OCI-LY1 (cell line): ENCODE data around the gene RPS14.

Experiments used
- H2AFZ ChIP-seq: fragments of 200-600 bp; sonication (generic), shearing (Covaris generic); 2 replicates; pipeline ENCODE4 v1.6.0; 2014; ENCODE audit warnings: antibody characterized with exemption, mild to moderate bottlenecking, low read length
- H3F3A ChIP-seq: fragments of 200-600 bp; sonication (generic), shearing (Covaris generic); 2 replicates; pipeline ENCODE4 v1.6.0; 2014; ENCODE audit warnings: mild to moderate bottlenecking, antibody characterized with exemption, low read length, moderate library complexity; ENCODE audit not compliant: insufficient read depth
- H3K27ac ChIP-seq: fragments of 200-600 bp; sonication (generic); 2 replicates; pipeline ENCODE4 v1.5.1; 2014; ENCODE audit warnings: low read length, mixed run types, mild to moderate bottlenecking, low read depth; ENCODE audit not compliant: poor library complexity, severe bottlenecking
- H3K27me3 ChIP-seq: fragments of 200-600 bp; sonication (generic); 2 replicates; pipeline ENCODE4 v1.6.0; 2014; ENCODE audit warnings: antibody characterized with exemption, mild to moderate bottlenecking, low read length, moderate library complexity; ENCODE audit not compliant: insufficient read depth
- H3K36me3 ChIP-seq: fragments of 200-600 bp; sonication (generic); 2 replicates; pipeline ENCODE4 v1.6.1; 2014; ENCODE audit warnings: mild to moderate bottlenecking, antibody characterized with exemption, low read length, moderate library complexity, mixed read lengths; ENCODE audit not compliant: insufficient read depth
- H3K4me1 ChIP-seq: fragments of 200-600 bp; sonication (generic); 2 replicates; pipeline ENCODE4 v1.5.1; 2014; ENCODE audit warnings: mild to moderate bottlenecking, low read length, moderate library complexity; ENCODE audit not compliant: insufficient read depth, severe bottlenecking
- H3K4me2 ChIP-seq: fragments of 200-600 bp; sonication (generic), shearing (Covaris generic); 2 replicates; pipeline ENCODE4 v1.6.1; 2014; ENCODE audit warnings: low read length
- H3K4me3 ChIP-seq: fragments of 200-600 bp; sonication (generic); 2 replicates; pipeline ENCODE4 v1.5.1; 2014; ENCODE audit warnings: low read length, low read depth, mild to moderate bottlenecking, mixed read lengths; ENCODE audit not compliant: poor library complexity, severe bottlenecking
- H3K79me2 ChIP-seq: fragments of 200-600 bp; shearing (Covaris generic); 2 replicates; pipeline ENCODE4 v1.6.1; 2016; ENCODE audit warnings: mixed run types, low read length, mixed read lengths; ENCODE audit not compliant: insufficient read depth
- H3K9ac ChIP-seq: fragments of 200-600 bp; sonication (generic), shearing (Covaris generic); 2 replicates; pipeline ENCODE4 v1.6.1; 2014; ENCODE audit warnings: mild to moderate bottlenecking, low read length, mixed read lengths
- H3K9me2 ChIP-seq: fragments of 200-600 bp; sonication (generic), shearing (Covaris generic); 2 replicates; pipeline ENCODE4 v1.6.1; 2014; ENCODE audit warnings: low read depth, mild to moderate bottlenecking, low read length, mixed read lengths
- H3K9me3 ChIP-seq: fragments of 200-600 bp; shearing (Covaris generic); 2 replicates; pipeline ENCODE4 v1.6.1; 2014; ENCODE audit warnings: low read length, mixed read lengths
- H4K20me1 ChIP-seq: fragments of 200-600 bp; sonication (generic), shearing (Covaris generic); 2 replicates; pipeline ENCODE4 v1.6.0; 2016; ENCODE audit warnings: mild to moderate bottlenecking, low read length; ENCODE audit not compliant: insufficient read depth
- EZH2 ChIP-seq: fragments of 200-600 bp; sonication (generic), shearing (Covaris generic); IDR thresholded peaks from 2 replicates; pipeline ENCODE4 v1.8.0; 2017; ENCODE audit warnings: borderline replicate concordance, mixed run types, mild to moderate bottlenecking, antibody characterized with exemption, low read length, moderate library complexity, mixed read lengths
- TF ChIP-seq, protein P1 (sequence below): fragments of 200-600 bp; sonication (generic), shearing (Covaris generic); IDR thresholded peaks from 2 replicates; pipeline ENCODE4 v1.5.1; 2017; ENCODE audit warnings: mild to moderate bottlenecking, antibody characterized with exemption, low read length, moderate library complexity, mixed read lengths

RPS14 gene

GRCh38 chr5:150410524-150411244, 38.9 kb downstream of the RPS14 start:
- TF ChIP-seq, protein P1, sequence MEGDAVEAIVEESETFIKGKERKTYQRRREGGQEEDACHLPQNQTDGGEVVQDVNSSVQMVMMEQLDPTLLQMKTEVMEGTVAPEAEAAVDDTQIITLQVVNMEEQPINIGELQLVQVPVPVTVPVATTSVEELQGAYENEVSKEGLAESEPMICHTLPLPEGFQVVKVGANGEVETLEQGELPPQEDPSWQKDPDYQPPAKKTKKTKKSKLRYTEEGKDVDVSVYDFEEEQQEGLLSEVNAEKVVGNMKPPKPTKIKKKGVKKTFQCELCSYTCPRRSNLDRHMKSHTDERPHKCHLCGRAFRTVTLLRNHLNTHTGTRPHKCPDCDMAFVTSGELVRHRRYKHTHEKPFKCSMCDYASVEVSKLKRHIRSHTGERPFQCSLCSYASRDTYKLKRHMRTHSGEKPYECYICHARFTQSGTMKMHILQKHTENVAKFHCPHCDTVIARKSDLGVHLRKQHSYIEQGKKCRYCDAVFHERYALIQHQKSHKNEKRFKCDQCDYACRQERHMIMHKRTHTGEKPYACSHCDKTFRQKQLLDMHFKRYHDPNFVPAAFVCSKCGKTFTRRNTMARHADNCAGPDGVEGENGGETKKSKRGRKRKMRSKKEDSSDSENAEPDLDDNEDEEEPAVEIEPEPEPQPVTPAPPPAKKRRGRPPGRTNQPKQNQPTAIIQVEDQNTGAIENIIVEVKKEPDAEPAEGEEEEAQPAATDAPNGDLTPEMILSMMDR, result no peak
- no peak for TF ChIP-seq EZH2
- Histone ChIP-seq H3K27me3 (no peaks in the 10 kb centered on the region), H3K4me3 (peak overlapping the region; percentile 75), H3K4me2 (peak overlapping the region; percentile 91), H3K9me3 (no peaks in the 10 kb centered on the region), H3K9me2 (no peaks in the 10 kb centered on the region), H3K79me2 (peaks cover 7% of the 10 kb centered on the region; the same call in 1 of the 2 replicates), H3K9ac (peak overlapping the region; percentile 80), H2AFZ (no peak overlapping the region), H3K36me3 (peaks cover 35% of the 10 kb centered on the region; the same call in 1 of the 2 replicates), H3K4me1 (peaks cover 73% of the 10 kb centered on the region), H3K27ac (peak overlapping the region; percentile 98), H3F3A (peaks cover 17% of the 10 kb centered on the region), H4K20me1 (no peaks in the 10 kb centered on the region)

- Histone ChIP-seq H3K4me3 (peak overlapping the region; percentile 75), H4K20me1 (no peaks in the 10 kb centered on the region), H3F3A (peaks cover 17% of the 10 kb centered on the region), H3K9me3 (no peaks in the 10 kb centered on the region), H3K27ac (peak overlapping the region; percentile 98), H3K9ac (peak overlapping the region; percentile 62), H3K79me2 (peaks cover 7% of the 10 kb centered on the region; the same call in 1 of the 2 replicates), H3K27me3 (no peaks in the 10 kb centered on the region), H3K4me2 (peak overlapping the region; percentile 91), H3K9me2 (no peaks in the 10 kb centered on the region), H2AFZ (no peak overlapping the region), H3K36me3 (peaks cover 41% of the 10 kb centered on the region), H3K4me1 (peaks cover 73% of the 10 kb centered on the region)
- TF ChIP-seq, protein P1, result no peak
- TF ChIP-seq EZH2, result no peak
Observed at GRCh38 chr5:150409638-150410523, 39.7 kb downstream of the RPS14 start.

GRCh38 chr5:150408231-150408943, 41.2 kb downstream of the RPS14 start:
- peaks cover 66% of the 10 kb centered on the region for H3K4me1 ChIP-seq
- TF ChIP-seq, protein P1, result no peak
- TF ChIP-seq EZH2, result no peak
- peaks cover 54% of the 10 kb centered on the region for H3K36me3 ChIP-seq
- H4K20me1 ChIP-seq, result no peaks in the 10 kb centered on the region
- H3K9ac ChIP-seq, result peak overlapping the region; percentile 23; the same call in 1 of the 2 replicates
- peak overlapping the region; percentile 62 for H3K27ac ChIP-seq
- peak overlapping the region; percentile 53 for H3K4me2 ChIP-seq
- H3K9me2 ChIP-seq, result no peaks in the 10 kb centered on the region
- H3K27me3 ChIP-seq, result no peaks in the 10 kb centered on the region
- peaks cover 7% of the 10 kb centered on the region; the same call in 1 of the 2 replicates for H3K79me2 ChIP-seq
- no peak overlapping the region for H2AFZ ChIP-seq
- peak overlapping the region; percentile 28 for H3K4me3 ChIP-seq
- H3K9me3 ChIP-seq, result no peaks in the 10 kb centered on the region
- H3F3A ChIP-seq, result peaks cover 17% of the 10 kb centered on the region
